Tibial artery (tissue), 4 donors: Measurements from ENCODE around the gene C11orf87.

ENCODE experiments used
- DNase-seq, 2 donors: peaks; one replicate each; pipeline ENCODE4 v3.0.0-alpha.2; 2019
- H3K27ac ChIP-seq, 2 donors: fragments of 200-600 bp; sonication (generic) in 1 of 2; 1 replicate in 1 of 2; 2 replicates in 1 of 2; pipeline ENCODE4 v1.5.1; 2018 to 2019; ENCODE audit warnings: mild to moderate bottlenecking in 1 of 2
- H3K27me3 ChIP-seq, 2 donors: fragments of 200-600 bp; sonication (generic) in 1 of 2; one replicate each; pipeline versions ENCODE4 v1.5.1 to v1.6.0; 2016 to 2019
- H3K36me3 ChIP-seq, 3 donors: fragments of 200-600 bp; sonication (generic) in 2 of 3; one replicate each; pipeline ENCODE4 v1.5.1; 2016 to 2019; ENCODE audit warnings: mild to moderate bottlenecking in 2 of 3
- H3K4me1 ChIP-seq, 4 donors: fragments of 200-600 bp; sonication (generic) in 2 of 4; 1 replicate in 3 of 4; 2 replicates in 1 of 4; pipeline ENCODE4 v1.5.1; 2016 to 2019
- H3K4me3 ChIP-seq, 2 donors: fragments of 200-600 bp; sonication (generic) in 1 of 2; 1 replicate in 1 of 2; 2 replicates in 1 of 2; pipeline ENCODE4 v1.5.1; 2018 to 2019; ENCODE audit warnings: mild to moderate bottlenecking in 2 of 2
- H3K9me3 ChIP-seq, 3 donors: fragments of 200-600 bp; sonication (generic) in 1 of 3; one replicate each; pipeline ENCODE4 v1.5.1; 2016 to 2019
- intact Hi-C: fragments of 100-400 bp; cut with DNase I; formaldehyde crosslinking; loops from one replicate; pipeline ENCODE4 v1.15.0; 2023; ENCODE audit warnings: low total_unique reads
- TF ChIP-seq, protein P1 (sequence below), 2 experiments: fragments of 200-600 bp in 1 of 2; fragments of 450-650 bp in 1 of 2; IDR thresholded peaks; one replicate each; pipeline ENCODE4 v1.5.1; 2017 to 2019; ENCODE audit warnings: antibody characterized with exemption in 2 of 2, mild to moderate bottlenecking in 1 of 2, moderate library complexity in 1 of 2

Gene C11orf87

DNA sequence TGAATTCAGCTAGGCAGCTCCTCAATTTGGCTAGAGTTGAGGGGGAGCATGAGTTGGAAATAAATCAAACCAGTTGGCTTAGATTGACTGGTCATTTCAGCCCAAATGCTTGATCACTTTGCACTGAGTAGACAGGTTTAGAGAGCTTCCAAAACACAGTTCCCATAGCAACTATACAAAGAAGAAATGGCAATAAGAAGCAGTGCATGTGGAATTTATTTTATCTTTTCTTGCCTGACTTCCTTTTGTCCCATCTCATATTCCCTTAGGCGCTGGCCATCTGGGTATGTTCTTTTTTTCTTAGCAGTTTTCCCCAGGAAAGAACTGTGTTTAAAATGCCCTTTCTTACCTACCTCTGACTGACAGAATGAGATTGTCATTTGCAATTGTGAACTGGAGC, 38.7 kb upstream of the C11orf87 start:
- H3K9me3 ChIP-seq = no peaks in the 10 kb centered on the region
- H3K27ac ChIP-seq = no peak overlapping the region
- TF ChIP-seq, protein P1, sequence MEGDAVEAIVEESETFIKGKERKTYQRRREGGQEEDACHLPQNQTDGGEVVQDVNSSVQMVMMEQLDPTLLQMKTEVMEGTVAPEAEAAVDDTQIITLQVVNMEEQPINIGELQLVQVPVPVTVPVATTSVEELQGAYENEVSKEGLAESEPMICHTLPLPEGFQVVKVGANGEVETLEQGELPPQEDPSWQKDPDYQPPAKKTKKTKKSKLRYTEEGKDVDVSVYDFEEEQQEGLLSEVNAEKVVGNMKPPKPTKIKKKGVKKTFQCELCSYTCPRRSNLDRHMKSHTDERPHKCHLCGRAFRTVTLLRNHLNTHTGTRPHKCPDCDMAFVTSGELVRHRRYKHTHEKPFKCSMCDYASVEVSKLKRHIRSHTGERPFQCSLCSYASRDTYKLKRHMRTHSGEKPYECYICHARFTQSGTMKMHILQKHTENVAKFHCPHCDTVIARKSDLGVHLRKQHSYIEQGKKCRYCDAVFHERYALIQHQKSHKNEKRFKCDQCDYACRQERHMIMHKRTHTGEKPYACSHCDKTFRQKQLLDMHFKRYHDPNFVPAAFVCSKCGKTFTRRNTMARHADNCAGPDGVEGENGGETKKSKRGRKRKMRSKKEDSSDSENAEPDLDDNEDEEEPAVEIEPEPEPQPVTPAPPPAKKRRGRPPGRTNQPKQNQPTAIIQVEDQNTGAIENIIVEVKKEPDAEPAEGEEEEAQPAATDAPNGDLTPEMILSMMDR (IDR thresholded peaks at IDR 0.05) = no peak
- no peaks in the 10 kb centered on the region for H3K4me1 ChIP-seq
- H3K4me3 ChIP-seq = no peak overlapping the region
- no peaks in the 10 kb centered on the region for H3K27me3 ChIP-seq
- intact Hi-C loops = no loop called here
- DNase-seq = no peak
- no peaks in the 10 kb centered on the region for H3K36me3 ChIP-seq

DNA sequence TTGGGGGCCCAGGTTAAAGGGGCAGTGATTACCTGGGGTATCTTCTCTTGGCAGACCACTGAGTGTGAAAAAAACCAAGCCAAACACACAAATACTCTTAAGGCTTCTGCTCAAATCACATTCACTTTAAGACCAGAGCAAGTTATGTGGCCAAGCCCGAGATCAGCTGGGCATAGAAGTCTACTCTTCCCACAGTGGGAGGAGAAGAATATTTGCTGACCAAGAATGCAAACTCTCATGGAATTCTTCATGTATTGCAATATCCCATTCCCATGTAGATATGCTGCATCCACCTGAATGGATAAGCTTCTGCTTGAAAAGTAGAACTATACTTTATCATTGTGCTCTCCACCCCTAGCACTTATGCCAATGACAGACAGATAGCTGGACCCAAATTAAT, 37.1 kb upstream of the C11orf87 start:
- TF ChIP-seq, protein P1 (IDR thresholded peaks at IDR 0.05) = no peak
- no peak for DNase-seq
- intact Hi-C loops = no loop called here

DNA sequence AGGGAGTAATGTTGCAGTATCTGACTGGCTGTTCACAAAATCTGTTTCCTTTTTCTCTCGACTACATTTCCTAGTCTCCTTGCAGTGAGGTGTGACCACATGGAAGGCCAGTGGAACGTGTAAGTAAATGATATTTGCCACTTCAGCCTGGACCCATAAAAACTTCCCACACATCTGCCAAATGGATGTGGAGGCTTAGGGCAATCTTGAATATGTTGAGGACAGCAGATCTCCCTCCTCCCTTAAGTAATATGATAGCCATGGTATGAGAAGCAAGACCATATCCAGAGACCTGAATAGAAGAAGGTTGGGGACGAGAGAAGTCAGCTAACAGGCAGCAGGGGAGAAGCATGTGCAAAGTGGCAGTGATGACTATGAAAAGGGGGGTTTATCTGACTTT, 33.0 kb upstream of the C11orf87 start:
- TF ChIP-seq, protein P1 (IDR thresholded peaks at IDR 0.05) = no peak
- DNase-seq = no peak
- no peak overlapping the region for H3K27ac ChIP-seq
- no peaks in the 10 kb centered on the region for H3K4me1 ChIP-seq
- no peaks in the 10 kb centered on the region for H3K36me3 ChIP-seq
- H3K27me3 ChIP-seq = no peaks in the 10 kb centered on the region
- no peaks in the 10 kb centered on the region for H3K9me3 ChIP-seq
- H3K4me3 ChIP-seq = no peak overlapping the region
- intact Hi-C loops = no loop called here

More for the DNA sequence above, 37.1 kb upstream of the C11orf87 start:
- no peaks in the 10 kb centered on the region for H3K27me3 ChIP-seq
- H3K36me3 ChIP-seq = no peaks in the 10 kb centered on the region
- H3K27ac ChIP-seq = no peak overlapping the region
- no peaks in the 10 kb centered on the region for H3K9me3 ChIP-seq
- H3K4me3 ChIP-seq = no peak overlapping the region
- H3K4me1 ChIP-seq = no peaks in the 10 kb centered on the region

DNA sequence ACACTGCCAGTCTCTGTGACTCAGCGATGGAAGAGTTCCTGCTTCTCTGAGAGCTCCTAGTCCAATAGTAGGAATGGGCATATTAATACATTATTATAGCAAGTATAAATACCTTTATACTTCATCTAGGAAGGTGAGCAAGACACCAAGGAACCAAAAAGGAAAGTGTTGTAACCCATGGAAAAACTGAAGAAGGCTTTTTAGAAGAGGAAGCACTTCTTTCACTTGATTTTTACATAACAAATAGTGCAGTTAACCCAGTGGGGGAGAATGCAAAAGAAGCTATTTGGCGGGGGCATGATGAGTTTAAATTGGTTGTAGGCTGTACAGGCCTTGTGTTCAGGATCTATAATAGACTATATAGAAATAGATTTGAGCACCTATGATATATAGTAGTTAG, 31.2 kb upstream of the C11orf87 start:
- no peaks in the 10 kb centered on the region for H3K36me3 ChIP-seq
- intact Hi-C loops = no loop called here
- H3K27me3 ChIP-seq = no peaks in the 10 kb centered on the region
- no peaks in the 10 kb centered on the region for H3K4me1 ChIP-seq
- no peak for DNase-seq
- H3K4me3 ChIP-seq = no peak overlapping the region
- H3K9me3 ChIP-seq = no peaks in the 10 kb centered on the region
- TF ChIP-seq, protein P1 (IDR thresholded peaks at IDR 0.05) = no peak
- no peak overlapping the region for H3K27ac ChIP-seq

DNA sequence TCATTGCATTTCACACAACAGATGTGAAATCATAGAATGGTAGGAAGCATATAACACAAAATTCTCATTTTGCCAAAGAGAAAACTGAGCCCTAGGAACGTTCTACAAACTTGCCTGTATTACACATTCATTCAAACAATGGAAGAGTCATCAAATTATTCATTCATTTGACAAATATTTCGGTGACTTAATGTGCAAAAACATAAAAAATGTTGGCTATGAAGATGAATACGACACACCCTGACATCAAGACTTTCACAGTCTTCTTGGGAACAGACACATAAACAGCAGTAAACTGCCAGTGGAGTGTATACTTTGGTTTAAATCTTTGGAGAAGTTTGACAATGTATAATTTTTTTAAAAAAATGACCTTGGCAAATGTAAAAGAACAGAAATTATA, 20.4 kb upstream of the C11orf87 start:
- Histone ChIP-seq H3K36me3 (no peaks in the 10 kb centered on the region), H3K9me3 (no peaks in the 10 kb centered on the region), H3K4me1 (no peaks in the 10 kb centered on the region), H3K4me3 (no peak overlapping the region), H3K27ac (no peak overlapping the region), H3K27me3 (no peaks in the 10 kb centered on the region)
- intact Hi-C loops = no loop called here
- no peak for DNase-seq
- TF ChIP-seq, protein P1 (IDR thresholded peaks at IDR 0.05) = no peak

DNA sequence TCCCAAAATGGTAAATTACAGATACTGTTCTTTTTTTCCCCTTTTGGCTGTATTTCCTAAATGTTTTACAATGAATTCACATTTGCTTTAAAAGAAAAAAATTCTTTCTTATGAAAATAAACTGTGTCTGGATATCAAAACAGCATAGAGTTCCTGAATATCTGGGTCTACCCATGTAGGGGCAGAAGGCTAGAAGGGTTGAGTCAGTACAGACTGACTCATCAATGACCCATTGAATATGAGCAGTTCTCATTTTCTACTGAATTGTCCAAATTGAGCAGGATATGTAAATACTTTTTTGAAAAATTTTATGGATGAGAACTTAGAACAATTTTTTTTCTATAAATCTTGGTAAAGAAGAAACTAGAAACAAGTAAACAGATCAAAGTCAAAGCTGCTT, 16.3 kb upstream of the C11orf87 start:
- intact Hi-C loops = no loop called here
- H3K4me1 ChIP-seq = no peaks in the 10 kb centered on the region

More for the DNA sequence above, 16.3 kb upstream of the C11orf87 start:
- Histone ChIP-seq H3K36me3 (no peaks in the 10 kb centered on the region), H3K27ac (no peak overlapping the region), H3K4me3 (no peak overlapping the region), H3K9me3 (no peaks in the 10 kb centered on the region), H3K27me3 (no peaks in the 10 kb centered on the region)
- TF ChIP-seq, protein P1 (IDR thresholded peaks at IDR 0.05) = no peak
- no peak for DNase-seq
